GM12872 (cell line): ENCODE data around the gene NAXD.

Experiments used
- CTCF ChIP-seq: IDR thresholded peaks from 3 replicates; pipeline ENCODE4 v1.5.1; 2011; ENCODE audit warnings: low read depth, mild to moderate bottlenecking, low read length, moderate library complexity; ENCODE audit not compliant: insufficient read depth

Gene NAXD

GRCh38 chr13:110650436-110650835 is 35.1 kb downstream of the NAXD start:
- no peak for TF ChIP-seq CTCF

DNA sequence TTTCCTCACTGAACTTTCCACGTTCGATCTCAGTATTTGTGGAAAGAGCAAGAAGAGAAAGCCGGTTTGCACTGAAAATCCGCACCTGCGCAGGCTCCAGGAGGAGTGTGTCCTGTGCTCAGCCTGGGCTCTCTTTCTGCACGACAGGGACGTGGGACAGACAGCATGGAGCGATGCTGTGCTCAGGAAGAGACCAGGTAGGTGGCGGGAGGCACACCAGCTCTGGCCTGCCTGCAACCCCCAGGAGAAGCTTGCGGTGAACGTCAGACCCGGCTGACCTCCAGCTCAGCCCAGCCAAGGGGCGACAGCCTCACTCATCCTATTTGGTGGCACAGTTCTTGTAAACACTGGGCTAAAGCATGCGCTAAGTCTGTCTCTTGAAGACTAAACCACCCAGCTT is 35.9 kb downstream of the NAXD start:
- TF ChIP-seq CTCF = no peak

DNA sequence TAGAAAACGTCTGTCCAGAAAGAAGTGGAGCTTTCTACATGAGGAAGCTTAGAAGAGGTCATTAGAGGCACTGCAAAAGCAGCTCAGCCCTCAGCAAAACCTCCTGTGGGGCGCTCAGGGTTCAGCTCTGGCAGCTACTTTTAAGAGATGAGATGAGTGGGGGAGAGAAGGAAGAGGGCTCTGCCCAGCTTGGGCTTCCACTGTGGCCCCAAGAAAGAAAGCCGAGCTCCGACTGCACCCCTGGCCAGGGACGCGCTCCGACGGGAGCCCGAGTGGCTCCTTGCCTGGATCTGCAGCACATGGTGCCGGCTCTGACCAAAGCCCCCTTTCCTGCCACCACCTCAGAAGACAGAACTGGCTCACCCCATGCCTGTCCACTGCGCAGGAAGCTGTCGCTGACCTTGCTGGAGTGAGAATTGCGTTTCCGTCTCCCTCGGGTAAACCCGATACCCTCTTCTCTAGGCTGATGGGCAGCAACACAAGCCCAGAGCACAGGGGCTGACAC is 36.4 kb downstream of the NAXD start:
- no peak for TF ChIP-seq CTCF

GRCh38 chr13:110652231-110652730 is 36.9 kb downstream of the NAXD start:
- no peak for TF ChIP-seq CTCF

- TF ChIP-seq CTCF = no peak
Measured at GRCh38 chr13:110652764-110653163, 37.4 kb downstream of the NAXD start.

DNA sequence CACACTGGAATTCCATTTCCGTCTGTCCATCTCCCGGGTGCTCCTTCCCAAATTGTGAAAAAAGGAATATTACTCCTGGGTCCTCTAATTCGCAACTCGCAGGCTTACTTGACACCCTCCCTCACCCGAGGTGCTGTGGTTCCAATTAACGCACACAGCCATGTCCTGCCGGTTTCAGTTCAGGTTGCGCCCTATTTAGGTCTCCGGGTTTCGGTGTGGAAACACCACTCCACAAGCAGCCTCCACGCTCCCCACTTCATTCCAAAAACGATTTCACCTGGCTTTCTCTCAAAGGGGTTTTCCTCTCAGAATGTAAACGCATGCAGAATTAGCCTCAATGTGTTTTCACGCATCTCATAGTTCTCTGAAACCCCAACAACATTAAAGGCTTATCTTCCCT is 37.9 kb downstream of the NAXD start:
- TF ChIP-seq CTCF = no peak

DNA sequence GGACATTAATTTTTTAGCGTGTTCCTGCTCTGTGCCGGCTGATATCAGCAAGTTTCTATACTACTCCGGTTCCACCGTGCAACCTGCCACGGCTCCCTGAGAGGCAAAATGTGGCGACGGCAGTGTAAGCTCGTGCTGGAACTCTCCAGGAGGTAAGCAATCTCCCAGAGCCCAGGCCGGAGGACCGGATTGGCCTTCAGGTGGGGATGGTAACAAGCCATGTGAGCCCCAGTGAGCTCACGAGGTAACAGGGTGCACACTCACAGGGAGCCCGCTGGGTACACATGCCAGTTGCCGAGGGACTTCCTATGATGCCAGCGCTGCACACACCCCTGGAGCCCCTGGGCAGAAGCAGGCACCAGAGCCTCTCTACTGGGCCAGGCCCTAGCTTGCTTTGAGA is 38.5 kb downstream of the NAXD start:
- no peak for TF ChIP-seq CTCF
